GM06990 (cell line): Measurements from ENCODE around the gene IL36G.
"Not testable (repeated sequence)": the region's sequence is repeated elsewhere in the genome, so short reads cannot be mapped to it uniquely, and the experiment has no call there.

Experiments
- DNase-seq: peaks from one replicate; pipeline ENCODE4 v3.0.0-alpha.2; 2011; ENCODE audit not compliant: insufficient read length; ENCODE audit errors: extremely low read depth
- H3K27me3 ChIP-seq: replicated peaks from 2 replicates; pipeline ENCODE4 v1.6.0; 2011; ENCODE audit warnings: low read length; ENCODE audit not compliant: control insufficient read depth, insufficient read depth
- H3K36me3 ChIP-seq: 2 replicates; pipeline ENCODE4 v1.5.1; 2011; ENCODE audit warnings: low read length; ENCODE audit not compliant: control insufficient read depth, insufficient read depth
- H3K4me3 ChIP-seq: replicated peaks from 2 replicates; pipeline ENCODE4 v1.5.1; 2011; ENCODE audit warnings: low read depth, mild to moderate bottlenecking, control low read depth, low read length
- TF ChIP-seq, protein P1 (sequence below): IDR thresholded peaks from 2 replicates; pipeline ENCODE4 v1.5.1; 2011; ENCODE audit warnings: low read length, control low read depth, mild to moderate bottlenecking, inconsistent platforms; ENCODE audit not compliant: insufficient read depth, poor library complexity, severe bottlenecking

Gene IL36G

DNA sequence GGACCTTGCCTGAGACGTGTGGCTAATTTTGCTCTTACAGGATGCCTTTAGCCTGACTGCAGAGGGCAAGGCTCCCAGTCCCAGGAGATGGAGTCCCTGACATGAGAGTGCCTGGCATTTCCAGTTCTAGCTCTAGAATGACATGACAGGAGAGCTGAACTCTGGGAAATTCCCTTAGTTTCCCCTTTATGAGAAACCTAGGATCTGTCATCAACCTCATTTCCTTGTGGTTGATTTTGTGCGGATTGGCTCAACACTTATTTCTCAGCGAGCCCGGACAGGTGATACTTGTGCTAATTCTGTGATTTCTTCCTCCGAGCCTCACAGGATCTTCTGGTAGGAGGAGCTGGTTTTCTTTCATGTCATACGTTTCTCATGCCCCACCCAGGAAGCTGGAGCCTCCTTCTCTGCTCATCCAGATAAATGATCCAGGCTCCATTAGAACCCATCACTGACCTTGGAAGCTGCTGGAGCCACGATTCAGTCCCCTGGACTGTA, at the start of gene IL36G:
Gene IL36G (plus strand): TSS at position 448 of the 498 bp plus-strand sequence. CDS start 633 bp downstream, outside the sequence.
- Histone ChIP-seq H3K4me3 (no peak within 1 kb of the TSS), H3K36me3 (no peaks in the 10 kb centered on the region), H3K27me3 (no peaks in the 10 kb centered on the region)
- TF ChIP-seq, protein P1, sequence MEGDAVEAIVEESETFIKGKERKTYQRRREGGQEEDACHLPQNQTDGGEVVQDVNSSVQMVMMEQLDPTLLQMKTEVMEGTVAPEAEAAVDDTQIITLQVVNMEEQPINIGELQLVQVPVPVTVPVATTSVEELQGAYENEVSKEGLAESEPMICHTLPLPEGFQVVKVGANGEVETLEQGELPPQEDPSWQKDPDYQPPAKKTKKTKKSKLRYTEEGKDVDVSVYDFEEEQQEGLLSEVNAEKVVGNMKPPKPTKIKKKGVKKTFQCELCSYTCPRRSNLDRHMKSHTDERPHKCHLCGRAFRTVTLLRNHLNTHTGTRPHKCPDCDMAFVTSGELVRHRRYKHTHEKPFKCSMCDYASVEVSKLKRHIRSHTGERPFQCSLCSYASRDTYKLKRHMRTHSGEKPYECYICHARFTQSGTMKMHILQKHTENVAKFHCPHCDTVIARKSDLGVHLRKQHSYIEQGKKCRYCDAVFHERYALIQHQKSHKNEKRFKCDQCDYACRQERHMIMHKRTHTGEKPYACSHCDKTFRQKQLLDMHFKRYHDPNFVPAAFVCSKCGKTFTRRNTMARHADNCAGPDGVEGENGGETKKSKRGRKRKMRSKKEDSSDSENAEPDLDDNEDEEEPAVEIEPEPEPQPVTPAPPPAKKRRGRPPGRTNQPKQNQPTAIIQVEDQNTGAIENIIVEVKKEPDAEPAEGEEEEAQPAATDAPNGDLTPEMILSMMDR = no peak
- no peak for DNase-seq

DNA sequence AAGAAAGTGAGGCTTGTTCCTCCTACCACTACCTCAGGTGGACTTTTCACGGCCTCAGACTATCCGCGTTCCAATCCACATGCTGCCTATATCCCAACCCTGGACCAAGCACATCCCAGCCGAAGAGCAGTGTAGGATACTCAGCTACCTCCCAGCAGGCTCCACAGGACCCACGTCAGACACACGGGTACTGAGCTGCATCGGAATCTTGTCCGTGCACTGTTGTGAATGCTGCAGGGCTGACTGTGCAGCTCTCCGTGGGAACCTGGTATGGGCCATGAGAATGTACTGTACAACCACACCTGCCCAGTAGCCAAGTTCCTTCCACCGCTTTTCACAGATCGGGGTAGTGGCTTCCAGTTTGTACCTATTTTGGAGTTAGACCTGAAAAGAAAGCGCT, 44.5 kb upstream of the IL36G start:
- TF ChIP-seq, protein P1 = no peak
- no peaks in the 10 kb centered on the region; the same call in 1 of the 2 replicates for H3K27me3 ChIP-seq
- H3K4me3 ChIP-seq = no peak overlapping the region
- no peaks in the 10 kb centered on the region for H3K36me3 ChIP-seq
- no peak for DNase-seq

DNA sequence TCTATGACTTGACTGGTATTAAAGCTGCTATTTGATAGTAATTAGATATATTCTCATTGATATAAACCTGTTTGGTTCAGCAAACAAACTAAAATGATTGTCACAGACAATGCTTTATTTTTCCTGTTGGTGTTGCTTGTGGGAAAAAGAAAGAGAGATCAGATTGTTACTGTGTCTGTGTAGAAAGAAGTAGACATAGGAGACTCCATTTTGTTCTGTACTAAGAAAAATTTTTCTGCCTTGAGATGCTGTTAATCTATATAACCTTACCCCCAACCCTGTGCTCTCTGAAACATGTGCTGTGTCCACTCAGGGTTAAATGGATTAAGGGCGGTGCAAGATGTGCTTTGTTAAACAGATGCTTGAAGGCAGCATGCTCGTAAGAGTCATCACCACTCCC, 43.7 kb upstream of the IL36G start:
- H3K36me3 ChIP-seq, H3K4me3 ChIP-seq, DNase-seq, H3K27me3 ChIP-seq: not testable (repeated sequence)

DNA sequence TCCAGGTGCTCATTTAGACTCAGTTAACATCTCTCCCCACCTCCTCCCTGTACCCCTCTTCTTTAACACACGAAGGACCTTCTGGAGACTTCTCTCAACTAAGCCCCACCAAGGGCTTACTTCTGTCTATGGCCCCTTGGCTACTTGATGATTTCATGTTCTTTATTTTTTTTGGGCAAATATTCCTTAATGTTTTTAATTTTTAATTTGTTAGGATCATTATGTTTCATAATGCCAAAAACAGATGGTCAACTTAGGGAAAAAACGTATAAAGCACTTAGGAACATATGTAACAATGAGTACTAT, 40.9 kb upstream of the IL36G start:
- DNase-seq = no peak
- H3K27me3 ChIP-seq = no peaks in the 10 kb centered on the region; the same call in none of the 2 replicates
- no peak overlapping the region for H3K4me3 ChIP-seq
- TF ChIP-seq, protein P1 = no peak
- H3K36me3 ChIP-seq = no peaks in the 10 kb centered on the region

DNA sequence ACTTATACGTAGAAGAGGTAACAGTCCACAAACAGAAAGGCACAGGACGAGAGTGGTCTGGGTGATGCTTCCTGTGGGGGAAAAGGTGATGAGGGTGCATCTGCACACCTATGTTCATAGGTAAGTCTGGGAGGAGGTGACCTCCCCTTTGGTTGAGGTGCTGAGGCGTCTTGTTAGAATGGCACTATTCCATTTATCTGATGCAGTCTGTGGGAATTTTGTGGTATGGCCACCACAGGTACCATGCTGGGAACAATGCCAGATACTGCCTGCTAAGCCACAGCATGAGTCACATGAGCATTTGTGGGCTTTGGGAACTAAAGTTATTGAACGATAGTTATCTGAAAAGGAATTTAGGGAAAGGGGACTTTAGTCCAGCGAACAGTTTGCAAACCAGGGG, 38.9 kb upstream of the IL36G start:
- H3K36me3 ChIP-seq = no peaks in the 10 kb centered on the region
- TF ChIP-seq, protein P1 = no peak
- no peaks in the 10 kb centered on the region; the same call in none of the 2 replicates for H3K27me3 ChIP-seq
- no peak for DNase-seq
- no peak overlapping the region for H3K4me3 ChIP-seq

DNA sequence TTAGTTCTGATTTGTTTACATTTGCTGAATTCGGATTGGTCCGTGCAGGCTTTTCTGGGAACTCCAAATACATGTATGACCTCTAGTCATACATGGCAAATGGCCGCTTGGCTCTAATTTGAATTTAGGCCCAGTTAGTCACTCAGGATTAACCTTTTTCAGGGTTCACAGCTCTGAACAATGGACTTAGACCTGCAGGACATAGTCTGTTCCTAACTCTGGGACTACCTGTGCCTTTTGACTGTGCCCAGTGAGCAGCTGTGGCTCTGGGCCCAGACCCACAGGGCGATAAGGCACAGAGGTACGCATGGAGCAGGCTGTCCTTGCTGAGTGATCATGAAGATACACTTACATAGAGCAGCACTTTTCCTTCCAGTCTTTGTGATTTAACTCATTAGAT, 38.4 kb upstream of the IL36G start:
- Histone ChIP-seq H3K36me3 (no peaks in the 10 kb centered on the region), H3K27me3 (no peaks in the 10 kb centered on the region; the same call in none of the 2 replicates), H3K4me3 (no peak overlapping the region)
- no peak for DNase-seq
- TF ChIP-seq, protein P1 = no peak
